ENCODE measurements around the gene MORC1.

DNA sequence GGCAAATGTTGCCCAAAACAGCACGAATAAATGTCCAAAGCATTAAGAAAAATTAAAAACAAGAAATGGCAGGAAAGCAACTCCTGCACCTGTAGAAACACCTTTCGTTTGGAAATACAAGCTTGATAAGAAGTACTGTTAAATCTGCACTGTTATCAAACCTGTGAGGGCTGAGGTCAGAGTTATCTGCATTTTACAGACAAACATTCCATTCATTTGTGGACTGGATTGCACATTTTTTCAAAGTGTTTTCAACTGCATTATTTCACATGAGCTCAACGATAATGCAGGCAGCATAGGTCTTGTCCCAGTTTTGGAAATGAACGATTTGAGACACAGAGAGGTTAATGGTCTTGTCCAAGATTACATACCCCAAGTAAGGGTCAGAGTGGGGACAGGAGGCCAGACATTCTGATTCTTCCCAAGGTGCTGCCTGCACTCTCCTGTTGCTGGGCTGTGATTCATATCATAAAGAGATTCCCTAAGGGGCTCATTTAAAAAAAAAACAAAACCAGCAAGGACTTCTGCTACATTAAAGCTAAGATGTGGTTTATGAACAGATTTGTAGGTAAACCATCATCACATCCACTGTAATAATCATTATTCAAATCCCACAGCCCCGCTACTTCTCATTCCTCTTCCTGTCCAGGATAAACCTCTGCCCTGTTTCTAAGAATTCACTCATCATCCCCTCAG is 177.2 kb downstream of the MORC1 start:
- TF ChIP-seq, protein P1, sequence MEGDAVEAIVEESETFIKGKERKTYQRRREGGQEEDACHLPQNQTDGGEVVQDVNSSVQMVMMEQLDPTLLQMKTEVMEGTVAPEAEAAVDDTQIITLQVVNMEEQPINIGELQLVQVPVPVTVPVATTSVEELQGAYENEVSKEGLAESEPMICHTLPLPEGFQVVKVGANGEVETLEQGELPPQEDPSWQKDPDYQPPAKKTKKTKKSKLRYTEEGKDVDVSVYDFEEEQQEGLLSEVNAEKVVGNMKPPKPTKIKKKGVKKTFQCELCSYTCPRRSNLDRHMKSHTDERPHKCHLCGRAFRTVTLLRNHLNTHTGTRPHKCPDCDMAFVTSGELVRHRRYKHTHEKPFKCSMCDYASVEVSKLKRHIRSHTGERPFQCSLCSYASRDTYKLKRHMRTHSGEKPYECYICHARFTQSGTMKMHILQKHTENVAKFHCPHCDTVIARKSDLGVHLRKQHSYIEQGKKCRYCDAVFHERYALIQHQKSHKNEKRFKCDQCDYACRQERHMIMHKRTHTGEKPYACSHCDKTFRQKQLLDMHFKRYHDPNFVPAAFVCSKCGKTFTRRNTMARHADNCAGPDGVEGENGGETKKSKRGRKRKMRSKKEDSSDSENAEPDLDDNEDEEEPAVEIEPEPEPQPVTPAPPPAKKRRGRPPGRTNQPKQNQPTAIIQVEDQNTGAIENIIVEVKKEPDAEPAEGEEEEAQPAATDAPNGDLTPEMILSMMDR (optimal IDR thresholded peaks at IDR 0.05 in 1 of 3, IDR thresholded peaks at IDR 0.05 in 1 of 3, conservative IDR thresholded peaks at IDR 0.05 in 1 of 3; ENCODE audit: extremely low read depth in 1 of 3, insufficient read depth in 2 of 3, low read length in 3 of 3) = no peak
- no peak for TF ChIP-seq EZH2 (IDR thresholded peaks at IDR 0.05; ENCODE audit: low read length)
